ENCODE measurements around the gene ARL8A.

- TF ChIP-seq, protein P1, sequence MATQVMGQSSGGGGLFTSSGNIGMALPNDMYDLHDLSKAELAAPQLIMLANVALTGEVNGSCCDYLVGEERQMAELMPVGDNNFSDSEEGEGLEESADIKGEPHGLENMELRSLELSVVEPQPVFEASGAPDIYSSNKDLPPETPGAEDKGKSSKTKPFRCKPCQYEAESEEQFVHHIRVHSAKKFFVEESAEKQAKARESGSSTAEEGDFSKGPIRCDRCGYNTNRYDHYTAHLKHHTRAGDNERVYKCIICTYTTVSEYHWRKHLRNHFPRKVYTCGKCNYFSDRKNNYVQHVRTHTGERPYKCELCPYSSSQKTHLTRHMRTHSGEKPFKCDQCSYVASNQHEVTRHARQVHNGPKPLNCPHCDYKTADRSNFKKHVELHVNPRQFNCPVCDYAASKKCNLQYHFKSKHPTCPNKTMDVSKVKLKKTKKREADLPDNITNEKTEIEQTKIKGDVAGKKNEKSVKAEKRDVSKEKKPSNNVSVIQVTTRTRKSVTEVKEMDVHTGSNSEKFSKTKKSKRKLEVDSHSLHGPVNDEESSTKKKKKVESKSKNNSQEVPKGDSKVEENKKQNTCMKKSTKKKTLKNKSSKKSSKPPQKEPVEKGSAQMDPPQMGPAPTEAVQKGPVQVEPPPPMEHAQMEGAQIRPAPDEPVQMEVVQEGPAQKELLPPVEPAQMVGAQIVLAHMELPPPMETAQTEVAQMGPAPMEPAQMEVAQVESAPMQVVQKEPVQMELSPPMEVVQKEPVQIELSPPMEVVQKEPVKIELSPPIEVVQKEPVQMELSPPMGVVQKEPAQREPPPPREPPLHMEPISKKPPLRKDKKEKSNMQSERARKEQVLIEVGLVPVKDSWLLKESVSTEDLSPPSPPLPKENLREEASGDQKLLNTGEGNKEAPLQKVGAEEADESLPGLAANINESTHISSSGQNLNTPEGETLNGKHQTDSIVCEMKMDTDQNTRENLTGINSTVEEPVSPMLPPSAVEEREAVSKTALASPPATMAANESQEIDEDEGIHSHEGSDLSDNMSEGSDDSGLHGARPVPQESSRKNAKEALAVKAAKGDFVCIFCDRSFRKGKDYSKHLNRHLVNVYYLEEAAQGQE (IDR thresholded peaks at IDR 0.05; ENCODE audit: insufficient read depth in 1 of 2, low read depth in 2 of 2, low read length in 2 of 2): no peak
- TF ChIP-seq POLR2AphosphoS5 (IDR thresholded peaks at IDR 0.05; ENCODE audit: low read depth, low read length) (no peak), TAF1 (IDR thresholded peaks at IDR 0.05; ENCODE audit: borderline replicate concordance, insufficient read depth, low read length) (no peak), FOXP2 (optimal IDR thresholded peaks at IDR 0.05; ENCODE audit: borderline replicate concordance, extremely low read depth, extremely low read length, insufficient read depth) (no peak), SIN3A (IDR thresholded peaks at IDR 0.05; ENCODE audit: borderline replicate concordance, insufficient read depth, low read length) (no peak)
These were observed 3.7 kb downstream of the ARL8A start for GRCh38 chr1:202140833-202141232.

Data from PFSK-1 (cell line).